ENCODE results near the gene SIN3B.

- TF ChIP-seq POLR2AphosphoS5 (IDR thresholded peaks at IDR 0.05; ENCODE audit: low read depth, low read length) (no peak), POLR2A (IDR thresholded peaks at IDR 0.05; ENCODE audit: low read depth, low read length) (no peak), TAF1 (IDR thresholded peaks at IDR 0.05; ENCODE audit: borderline replicate concordance, low read depth, low read length) (no peak)
These were observed 1.5 kb downstream of the SIN3B start for GRCh38 chr19:16830679-16831078.
